SK-N-SH (cell line): ENCODE results near the gene MECP2.

Source experiments
- EZH2phosphoT487 ChIP-seq: fragments of 200-600 bp; sonication (generic); IDR thresholded peaks from 2 replicates; pipeline ENCODE4 v1.6.1; 2017; ENCODE audit warnings: low read depth, mixed run types, mild to moderate bottlenecking, antibody characterized with exemption, moderate library complexity, borderline replicate concordance
- TF ChIP-seq, protein P1 (sequence below): IDR thresholded peaks from 2 replicates; pipeline ENCODE4 v1.6.1; 2012; ENCODE audit warnings: mild to moderate bottlenecking, low read depth, low read length, moderate library complexity

DNA sequence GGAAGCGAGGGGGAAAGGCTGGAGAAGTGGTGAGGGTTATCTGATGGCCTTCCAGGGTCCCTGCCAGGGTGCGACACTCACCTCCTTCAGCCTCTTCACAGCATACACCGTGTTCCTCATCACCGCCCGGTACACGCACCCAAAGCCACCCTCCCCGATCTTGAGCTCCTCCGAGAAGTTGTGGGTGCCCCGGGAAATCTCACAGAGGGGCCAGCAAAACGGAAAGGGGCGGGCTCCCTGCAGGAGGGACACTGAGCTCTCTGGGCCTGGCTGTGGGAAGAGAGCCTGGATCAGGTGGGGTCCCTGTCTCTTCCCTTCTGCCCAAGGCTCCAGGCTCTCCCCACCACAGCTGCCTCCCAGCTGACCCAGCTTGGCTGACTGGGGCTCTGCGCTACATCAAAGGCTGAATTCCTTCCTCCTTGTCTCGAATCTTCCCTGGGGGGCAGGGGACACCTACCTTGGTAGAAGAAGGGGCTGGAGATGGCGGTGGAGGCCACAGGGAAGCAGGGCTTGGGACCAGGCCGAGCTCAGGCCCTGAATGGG is 78.9 kb downstream of the MECP2 start:
- TF ChIP-seq, protein P1, sequence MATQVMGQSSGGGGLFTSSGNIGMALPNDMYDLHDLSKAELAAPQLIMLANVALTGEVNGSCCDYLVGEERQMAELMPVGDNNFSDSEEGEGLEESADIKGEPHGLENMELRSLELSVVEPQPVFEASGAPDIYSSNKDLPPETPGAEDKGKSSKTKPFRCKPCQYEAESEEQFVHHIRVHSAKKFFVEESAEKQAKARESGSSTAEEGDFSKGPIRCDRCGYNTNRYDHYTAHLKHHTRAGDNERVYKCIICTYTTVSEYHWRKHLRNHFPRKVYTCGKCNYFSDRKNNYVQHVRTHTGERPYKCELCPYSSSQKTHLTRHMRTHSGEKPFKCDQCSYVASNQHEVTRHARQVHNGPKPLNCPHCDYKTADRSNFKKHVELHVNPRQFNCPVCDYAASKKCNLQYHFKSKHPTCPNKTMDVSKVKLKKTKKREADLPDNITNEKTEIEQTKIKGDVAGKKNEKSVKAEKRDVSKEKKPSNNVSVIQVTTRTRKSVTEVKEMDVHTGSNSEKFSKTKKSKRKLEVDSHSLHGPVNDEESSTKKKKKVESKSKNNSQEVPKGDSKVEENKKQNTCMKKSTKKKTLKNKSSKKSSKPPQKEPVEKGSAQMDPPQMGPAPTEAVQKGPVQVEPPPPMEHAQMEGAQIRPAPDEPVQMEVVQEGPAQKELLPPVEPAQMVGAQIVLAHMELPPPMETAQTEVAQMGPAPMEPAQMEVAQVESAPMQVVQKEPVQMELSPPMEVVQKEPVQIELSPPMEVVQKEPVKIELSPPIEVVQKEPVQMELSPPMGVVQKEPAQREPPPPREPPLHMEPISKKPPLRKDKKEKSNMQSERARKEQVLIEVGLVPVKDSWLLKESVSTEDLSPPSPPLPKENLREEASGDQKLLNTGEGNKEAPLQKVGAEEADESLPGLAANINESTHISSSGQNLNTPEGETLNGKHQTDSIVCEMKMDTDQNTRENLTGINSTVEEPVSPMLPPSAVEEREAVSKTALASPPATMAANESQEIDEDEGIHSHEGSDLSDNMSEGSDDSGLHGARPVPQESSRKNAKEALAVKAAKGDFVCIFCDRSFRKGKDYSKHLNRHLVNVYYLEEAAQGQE = no peak
- no peak for TF ChIP-seq EZH2phosphoT487
